OCI-M2 (cell line): ENCODE data around the gene CDC14B.
"Not testable (repeated sequence)": the region's sequence is repeated elsewhere in the genome, so short reads cannot be mapped to it uniquely, and the experiment has no call there.

Experiments
- DNase-seq: peaks from one replicate; lab custom pipeline; 2025; ENCODE audit not compliant: unreplicated experiment; lab: John Stamatoyannopoulos, UW

Gene CDC14B

DNA sequence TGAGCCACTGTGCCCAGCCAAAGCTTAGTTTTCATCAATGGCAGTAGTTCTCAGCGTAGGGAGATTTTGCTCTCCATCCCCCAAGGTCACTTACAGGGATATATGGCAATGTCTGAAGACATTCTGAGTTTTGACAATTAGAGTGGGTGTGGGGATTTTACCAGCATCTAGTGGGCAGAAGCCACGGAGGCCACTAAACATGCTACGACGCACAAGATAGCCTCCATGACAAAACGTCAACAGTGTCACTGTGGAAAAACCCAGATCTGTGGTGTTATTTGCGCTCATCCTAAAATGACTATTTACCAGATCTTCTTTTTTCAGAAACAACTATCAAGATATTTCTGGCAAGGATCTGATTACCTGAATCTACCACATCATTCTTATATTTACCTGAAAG is 68.2 kb downstream of the CDC14B start:
- DNase-seq = no peak

GRCh38 chr9:96550659-96551058 is 69.0 kb downstream of the CDC14B start:
- no peak for DNase-seq

GRCh38 chr9:96543131-96543530 is 76.5 kb downstream of the CDC14B start:
- not testable (repeated sequence) for DNase-seq

GRCh38 chr9:96540106-96540505 is 79.5 kb downstream of the CDC14B start:
- no peak for DNase-seq

- DNase-seq = no peak
Measured at GRCh38 chr9:96532173-96532572, 87.5 kb downstream of the CDC14B start.

GRCh38 chr9:96524764-96525163 is 94.9 kb downstream of the CDC14B start:
- DNase-seq = no peak

DNA sequence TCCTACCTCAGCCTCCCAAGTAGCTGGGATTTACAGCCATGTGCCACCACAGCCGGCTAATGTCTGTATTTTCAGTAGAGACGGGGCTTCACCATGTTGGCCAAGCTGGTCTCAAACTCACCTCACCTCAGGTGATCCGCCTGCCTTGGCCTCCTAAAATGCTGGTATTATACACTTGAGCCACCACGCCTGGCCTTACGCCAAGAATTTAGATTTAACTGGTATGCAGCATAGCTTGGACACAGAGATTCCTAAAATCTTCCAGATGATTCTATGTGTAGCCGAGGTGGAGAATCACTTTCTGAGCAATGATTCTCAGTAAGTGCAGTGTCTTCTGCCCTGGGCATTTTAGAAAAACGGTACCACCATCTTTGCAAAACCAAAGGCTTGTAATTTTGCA is 95.6 kb downstream of the CDC14B start:
- DNase-seq = no peak

GRCh38 chr9:96523374-96523773 is 96.3 kb downstream of the CDC14B start:
- no peak for DNase-seq

DNA sequence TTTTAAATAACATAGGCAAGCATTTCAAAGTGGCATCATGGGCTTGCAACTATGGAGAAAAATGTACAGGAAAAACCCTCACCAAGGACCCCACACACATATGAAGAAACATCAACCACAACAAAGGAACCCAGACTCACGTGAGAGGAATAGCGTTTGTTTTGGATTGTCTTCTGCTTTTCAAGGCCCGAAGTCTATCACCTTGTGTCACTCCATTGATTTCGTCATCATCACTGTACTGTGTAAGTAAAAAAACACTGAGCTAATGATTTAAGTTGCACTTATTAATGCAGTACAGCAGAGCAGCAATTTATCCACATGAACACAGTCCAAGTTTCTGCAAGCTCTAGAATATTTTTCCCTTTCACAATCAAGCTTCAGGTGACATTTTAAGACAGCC is 97.3 kb downstream of the CDC14B start:
- no peak for DNase-seq

DNA sequence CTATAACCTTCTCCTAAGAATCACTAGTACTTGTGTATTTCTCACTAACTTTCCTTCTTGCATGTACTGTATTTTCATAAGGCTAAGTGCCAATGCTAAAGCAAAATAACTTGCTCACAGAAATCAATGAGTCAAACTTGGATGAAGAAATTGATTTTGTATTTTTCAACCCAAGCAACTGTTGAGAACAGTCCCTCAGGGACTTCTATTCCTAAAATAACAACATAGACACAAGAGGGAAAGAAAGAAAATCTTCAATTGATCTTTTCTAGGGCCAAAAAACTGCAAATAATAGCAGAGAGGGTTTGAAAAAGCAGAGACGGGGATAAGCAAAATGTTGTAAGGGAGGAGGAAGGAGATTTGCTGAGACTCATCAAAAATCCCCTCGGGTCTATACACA is 99.9 kb downstream of the CDC14B start:
- no peak for DNase-seq

DNA sequence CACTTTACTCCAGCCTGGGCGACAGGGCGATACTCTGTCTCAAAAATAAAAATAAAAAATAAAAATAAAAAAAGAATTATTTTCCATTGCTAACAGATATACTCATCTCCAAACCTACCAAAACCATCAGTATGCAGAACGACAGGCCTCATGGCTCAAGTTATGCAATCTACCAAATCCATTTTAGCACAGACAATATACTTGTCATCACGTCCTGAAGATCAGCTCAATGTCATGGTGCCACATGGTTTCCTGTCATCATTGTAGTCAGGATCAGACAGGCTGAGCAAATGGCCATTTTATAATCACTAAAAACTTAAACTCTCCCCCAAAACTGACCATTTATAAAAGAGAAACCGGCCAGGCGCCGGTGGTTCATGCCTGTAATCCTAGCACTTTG is 100.5 kb downstream of the CDC14B start:
- DNase-seq = no peak

GRCh38 chr9:96515621-96516470 is 103.8 kb downstream of the CDC14B start:
- DNase-seq = no peak

DNA sequence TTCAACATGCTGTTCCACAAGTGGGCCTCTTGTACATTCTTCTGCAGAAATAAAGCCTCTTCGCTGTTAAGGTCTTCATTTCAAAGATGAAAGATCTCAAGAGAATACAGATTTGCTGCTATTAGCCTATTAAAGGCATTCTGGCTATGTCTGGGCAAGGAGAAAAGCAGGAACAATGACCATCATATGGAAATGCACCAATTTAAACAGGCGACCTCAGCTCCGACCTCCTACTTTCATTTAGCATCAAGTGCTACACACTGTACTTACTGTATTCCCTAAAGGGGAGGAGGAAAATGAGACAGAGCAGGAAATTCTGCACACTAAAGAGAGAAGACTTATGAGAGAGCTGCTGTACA is 104.9 kb downstream of the CDC14B start:
- DNase-seq = no peak

- DNase-seq = no peak
Measured at GRCh38 chr9:96514108-96514799, 105.4 kb downstream of the CDC14B start.

GRCh38 chr9:96513622-96514021 is 106.0 kb downstream of the CDC14B start:
- DNase-seq = no peak

DNA sequence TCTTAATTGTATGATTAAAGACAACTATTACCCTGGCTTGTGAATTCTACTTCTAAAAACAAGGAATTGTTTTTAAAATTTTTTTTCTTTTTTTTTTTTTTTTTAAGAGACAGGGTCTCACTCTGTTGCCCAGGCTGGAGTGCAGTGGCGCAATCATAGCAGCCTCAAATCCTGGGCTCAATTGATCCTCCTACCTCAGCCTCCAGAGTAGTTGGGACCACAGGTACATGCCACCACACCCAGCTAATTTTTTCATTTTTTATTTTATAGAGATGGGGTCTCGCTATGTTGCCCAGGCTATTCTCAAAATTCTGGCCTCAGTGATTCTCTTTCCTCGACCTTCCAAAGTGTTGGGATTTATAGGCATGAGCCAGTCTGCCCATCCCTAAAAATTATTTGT is 107.4 kb downstream of the CDC14B start:
- no peak for DNase-seq

- DNase-seq = no peak
Measured at GRCh38 chr9:96510258-96510657, 109.4 kb downstream of the CDC14B start.

GRCh38 chr9:96509848-96510247 is 109.8 kb downstream of the CDC14B start:
- no peak for DNase-seq

- no peak for DNase-seq
Measured at GRCh38 chr9:96509026-96509425, 110.6 kb downstream of the CDC14B start.

- DNase-seq = no peak
Measured at GRCh38 chr9:96508227-96508940, 111.3 kb downstream of the CDC14B start.

GRCh38 chr9:96505316-96505991 is 114.2 kb downstream of the CDC14B start:
- DNase-seq = no peak
